Measurements from ENCODE around the gene DGLUCY.
"Not testable (repeated sequence)": the region's sequence is repeated elsewhere in the genome, so short reads cannot be mapped to it uniquely, and the experiment has no call there.

DGLUCY gene

DNA sequence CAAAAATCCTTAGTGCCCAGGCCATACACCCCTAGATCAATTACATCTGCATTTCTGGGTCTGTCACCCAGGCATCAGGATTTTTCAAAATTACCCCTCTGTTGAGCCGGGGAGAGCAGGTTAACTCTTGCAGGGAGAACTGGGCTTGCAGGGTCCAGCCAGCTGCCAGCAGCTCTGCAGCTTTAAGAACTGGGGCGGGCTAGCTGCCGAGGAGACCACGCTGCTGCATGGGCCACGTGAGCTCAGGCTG is at the start of gene DGLUCY:
DGLUCY (plus strand) TSS at position 245 of the 250 bp plus-strand sequence. CDS start 46,222 bp downstream, outside the sequence.
- no peak for DNase-seq (ENCODE audit: low read depth)

GRCh38 chr14:91065266-91065665 is 48.6 kb upstream of the DGLUCY start:
- no peak for DNase-seq (ENCODE audit: low read depth)

DNA sequence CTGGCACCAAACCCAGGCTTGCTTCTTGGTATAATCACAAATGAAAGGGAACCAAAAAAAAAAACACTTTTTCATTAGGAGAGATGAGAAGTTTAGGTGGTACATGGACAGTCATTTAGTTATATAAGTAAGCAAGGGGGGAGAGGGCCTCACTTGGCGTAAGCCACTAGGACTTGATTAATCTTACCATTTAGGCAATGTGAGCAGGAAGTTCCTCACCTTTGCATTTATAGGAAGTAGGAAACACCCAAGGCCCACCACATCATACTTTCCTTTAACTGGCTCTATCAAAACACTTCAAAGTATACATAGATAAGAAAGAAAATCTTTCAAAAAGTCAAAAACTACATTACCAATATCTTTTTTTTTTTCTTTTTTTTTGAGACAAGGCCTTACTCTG is 46.7 kb upstream of the DGLUCY start:
- DNase-seq (ENCODE audit: low read depth) = no peak

- DNase-seq (ENCODE audit: low read depth) = no peak
Measured at GRCh38 chr14:91068642-91069041, 45.2 kb upstream of the DGLUCY start.

GRCh38 chr14:91070572-91070971 is 43.3 kb upstream of the DGLUCY start:
- DNase-seq (ENCODE audit: low read depth) = no peak

- DNase-seq (ENCODE audit: low read depth) = no peak
Measured at GRCh38 chr14:91075553-91075952, 38.3 kb upstream of the DGLUCY start.

GRCh38 chr14:91078095-91078737 is 35.7 kb upstream of the DGLUCY start:
- DNase-seq (ENCODE audit: low read depth) = no peak

- no peak for DNase-seq (ENCODE audit: low read depth)
Measured at GRCh38 chr14:91080071-91080470, 33.8 kb upstream of the DGLUCY start.

GRCh38 chr14:91082282-91082681 is 31.6 kb upstream of the DGLUCY start:
- DNase-seq (ENCODE audit: low read depth) = no peak

DNA sequence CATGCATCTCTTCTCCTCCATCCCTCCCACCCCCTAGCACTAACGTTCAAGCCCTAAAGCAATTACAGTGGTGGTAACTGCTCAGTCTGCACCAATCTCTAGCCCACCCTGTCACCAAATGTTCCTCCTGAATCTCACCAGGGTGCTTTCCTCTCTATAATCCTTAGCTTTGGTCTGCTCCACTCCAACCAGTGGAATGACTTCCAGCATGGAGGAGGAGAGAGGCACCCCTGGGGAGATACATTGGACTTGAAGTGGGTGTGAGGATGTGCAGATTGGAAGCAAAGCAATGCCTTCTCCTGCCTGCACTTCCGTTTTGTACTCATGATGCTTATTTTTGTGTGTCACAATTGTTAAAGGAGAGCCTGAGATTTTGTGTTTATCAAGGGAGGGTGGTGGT is 29.4 kb upstream of the DGLUCY start:
- DNase-seq (ENCODE audit: low read depth) = no peak

GRCh38 chr14:91087470-91087869 is 26.4 kb upstream of the DGLUCY start:
- DNase-seq (ENCODE audit: low read depth) = not testable (repeated sequence)

GRCh38 chr14:91088585-91089235 is 25.2 kb upstream of the DGLUCY start:
- DNase-seq (ENCODE audit: low read depth) = no peak

GRCh38 chr14:91089958-91090535 is 23.8 kb upstream of the DGLUCY start:
- no peak for DNase-seq (ENCODE audit: low read depth)

DNA sequence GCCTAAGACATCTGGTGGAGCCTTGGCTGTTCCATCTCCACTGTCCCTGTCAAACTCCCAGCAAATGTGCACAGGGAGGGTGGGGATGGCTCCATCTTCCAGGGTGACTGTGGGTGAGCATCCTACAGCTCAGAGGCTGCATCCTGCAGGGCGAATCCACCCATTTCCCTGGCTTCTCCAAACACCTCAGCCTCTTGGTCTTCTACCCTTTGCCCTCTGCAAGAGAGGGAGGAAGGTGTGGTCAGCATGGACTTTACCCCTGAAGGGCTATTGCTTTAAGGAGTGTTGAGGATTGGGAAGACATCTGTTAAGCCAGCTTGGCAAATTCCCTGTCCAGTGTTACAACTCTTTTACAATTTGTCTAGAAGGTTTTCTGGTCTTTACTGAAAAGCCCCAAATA is 23.1 kb upstream of the DGLUCY start:
- no peak for DNase-seq (ENCODE audit: low read depth)

DNA sequence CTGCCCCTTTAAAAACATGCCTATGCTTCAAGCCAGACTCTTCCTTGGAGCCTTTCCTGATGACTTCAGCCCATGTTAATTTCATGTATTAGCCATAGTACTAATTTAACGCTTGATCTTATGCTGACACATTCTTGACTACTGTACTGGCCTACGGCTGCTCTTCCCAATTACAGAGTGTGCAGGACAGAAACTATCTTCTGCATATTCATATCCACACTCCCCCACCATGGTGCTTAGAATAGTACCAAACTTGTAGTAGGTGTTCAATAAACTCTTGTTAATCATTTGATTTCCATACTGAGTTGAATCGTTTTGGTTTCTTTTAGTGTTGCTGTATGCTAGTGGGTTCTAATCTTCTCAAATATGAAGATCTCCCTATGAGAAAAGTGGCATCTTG is 21.8 kb upstream of the DGLUCY start:
- no peak for DNase-seq (ENCODE audit: low read depth)

DNA sequence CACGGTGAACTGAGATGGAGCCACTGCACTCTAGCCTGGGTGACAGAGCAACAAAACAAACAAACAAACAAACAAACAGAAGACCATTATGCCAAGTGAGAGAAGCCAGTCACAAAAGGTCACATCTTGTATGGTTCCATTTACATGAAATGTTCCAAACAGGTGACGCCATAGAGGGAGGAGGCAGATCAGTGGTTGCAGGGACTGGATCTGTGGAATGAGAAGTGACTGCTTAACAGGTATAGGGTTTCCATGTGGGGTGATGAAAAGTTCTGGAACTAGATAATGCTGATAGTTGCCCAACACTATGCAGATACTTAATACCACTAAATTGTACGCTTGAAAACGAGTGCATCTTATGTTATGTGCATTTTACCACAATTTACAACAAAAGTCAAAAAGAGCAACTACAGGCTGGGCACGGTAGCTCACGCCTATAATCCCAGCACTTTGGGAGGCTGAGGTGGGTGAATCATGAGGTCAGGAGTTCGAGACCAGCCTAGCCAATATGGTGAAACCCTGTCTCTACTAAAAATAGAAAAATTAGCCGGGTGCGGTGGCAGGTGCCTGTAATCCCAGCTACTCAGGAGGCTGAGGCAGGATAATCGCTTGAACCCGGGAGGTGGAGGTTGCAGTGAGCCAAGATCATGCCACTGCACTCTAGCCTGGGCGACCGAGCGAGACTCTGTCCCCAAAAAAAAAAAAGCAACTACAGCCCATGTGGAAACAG is 20.0 kb upstream of the DGLUCY start:
- DNase-seq (ENCODE audit: low read depth) = not testable (repeated sequence)

DNA sequence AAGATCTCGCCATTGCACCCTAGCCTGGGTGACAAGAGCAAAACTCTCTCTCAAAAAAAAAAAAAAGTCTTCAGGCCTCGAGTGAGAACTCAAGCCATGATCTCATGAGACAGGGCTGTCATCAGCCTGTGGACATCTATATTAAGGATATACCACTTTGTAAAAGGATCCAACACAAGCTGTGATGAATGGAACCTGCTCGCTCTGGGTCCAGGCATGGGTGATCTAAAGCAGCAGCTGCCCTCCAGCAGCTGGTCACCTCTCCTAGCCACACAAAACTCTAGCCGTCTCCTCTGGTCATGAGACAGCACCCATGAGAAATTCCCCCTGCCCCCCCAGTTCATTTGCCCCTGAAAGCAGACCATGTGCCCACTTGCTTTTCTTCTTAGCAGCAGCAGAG is 19.1 kb upstream of the DGLUCY start:
- no peak for DNase-seq (ENCODE audit: low read depth)

DNA sequence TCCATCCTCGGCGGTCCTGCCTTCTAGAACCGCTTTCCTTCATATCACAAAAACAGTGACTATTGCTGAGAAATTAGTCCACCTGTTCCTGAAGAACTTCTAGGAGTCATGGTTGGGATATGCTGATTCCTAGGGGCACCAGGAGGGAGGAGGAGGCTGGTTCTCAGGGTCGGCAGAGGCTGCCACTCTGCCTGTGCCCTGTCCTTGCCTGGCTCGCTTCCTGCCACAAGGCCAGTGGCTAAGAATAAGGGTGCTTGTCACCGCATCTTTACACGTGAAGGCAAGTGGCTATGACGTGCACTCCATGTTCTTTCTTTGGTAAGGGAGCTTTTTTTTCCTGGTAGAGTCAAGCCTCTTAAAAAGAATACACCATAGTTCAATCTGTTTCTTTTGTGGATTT is 18.7 kb upstream of the DGLUCY start:
- DNase-seq (ENCODE audit: low read depth) = no peak

DNA sequence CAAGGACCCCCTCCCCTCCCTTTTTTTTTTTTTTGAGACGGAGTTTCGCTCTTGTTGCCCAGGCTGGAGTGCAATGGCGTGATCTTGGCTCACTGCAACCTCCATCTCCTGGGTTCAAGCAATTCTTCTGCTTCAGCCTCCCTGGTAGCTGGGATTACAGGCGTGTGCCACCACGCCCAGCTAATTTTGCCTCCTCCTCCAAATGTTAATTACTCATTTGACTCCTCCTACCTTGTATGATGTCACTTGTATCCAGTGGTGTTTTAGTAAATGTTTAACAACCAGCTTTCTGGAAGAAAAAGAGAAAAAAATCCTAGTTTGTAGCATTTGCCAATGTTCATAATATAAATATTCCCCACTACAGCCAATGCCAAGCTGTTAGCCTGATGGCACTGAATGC is 16.2 kb upstream of the DGLUCY start:
- DNase-seq (ENCODE audit: low read depth) = not testable (repeated sequence)

- no peak for DNase-seq (ENCODE audit: low read depth)
Measured at GRCh38 chr14:91098591-91098990, 15.3 kb upstream of the DGLUCY start.

GRCh38 chr14:91100102-91100501 is 13.8 kb upstream of the DGLUCY start:
- DNase-seq (ENCODE audit: low read depth) = no peak

DNA sequence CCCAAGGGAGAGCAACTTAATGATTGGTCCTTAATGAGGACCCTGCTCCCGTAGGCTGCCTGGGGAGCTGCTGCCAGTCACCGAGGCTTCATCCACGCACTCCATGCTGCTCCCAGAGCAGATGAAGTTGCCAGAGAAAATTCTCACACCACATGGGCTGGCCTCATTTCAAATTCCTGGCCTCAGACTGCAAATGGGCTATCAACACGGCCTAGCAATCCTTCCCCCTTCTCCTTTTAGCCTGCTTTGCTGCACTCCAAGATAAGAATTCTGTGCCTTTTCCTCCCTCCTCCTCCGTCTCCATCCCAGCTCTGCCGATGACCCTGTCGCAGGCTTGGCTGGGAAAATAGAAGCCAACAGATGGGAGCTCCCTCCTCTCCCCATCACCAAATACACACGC is 10.8 kb upstream of the DGLUCY start:
- no peak for DNase-seq (ENCODE audit: low read depth)

DNA sequence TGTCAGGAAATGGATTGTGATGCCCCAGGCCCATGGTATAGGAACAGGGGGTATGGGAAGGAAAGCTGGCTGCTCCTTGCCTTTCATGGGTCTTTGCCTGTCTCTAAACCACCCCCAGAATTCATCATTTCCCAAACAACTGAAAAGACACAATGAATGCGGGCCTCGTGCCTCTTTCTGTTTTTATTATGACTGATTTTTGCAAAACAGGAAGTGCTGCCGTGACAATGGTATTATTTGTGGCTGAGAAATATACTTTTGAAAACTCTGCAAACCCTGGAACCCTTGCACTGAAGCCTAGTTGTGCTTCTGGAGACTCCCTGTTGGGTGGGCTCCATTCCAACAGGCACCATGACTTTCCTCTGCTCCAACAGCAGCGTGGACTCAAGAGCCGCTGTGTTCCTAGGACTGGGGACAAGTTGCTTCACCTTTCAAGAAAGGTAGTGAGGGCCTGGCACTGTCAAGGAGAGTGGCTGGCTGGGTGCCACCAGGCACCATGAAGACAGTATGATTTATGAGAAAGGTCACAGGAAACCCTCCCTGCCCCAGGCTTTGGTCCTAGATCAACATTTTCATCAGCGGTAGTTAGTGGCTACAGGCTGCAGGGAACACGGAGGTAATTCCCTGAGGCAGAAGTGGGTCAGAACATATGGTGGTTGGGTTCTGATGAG is 4.8 kb upstream of the DGLUCY start:
- no peak for DNase-seq (ENCODE audit: low read depth)

Measured in stimulated activated CD8-positive, alpha-beta memory T cell treated with anti-CD3 and anti-CD28 coated beads, Interleukin-15, amount 100 ng/mL, for 24 hours (primary cell).